GM19468 (cell line): ENCODE data around the gene STOM.

Source experiments
- ATAC-seq: cut with Tn5 transposase; IDR thresholded peaks from one replicate; pipeline ENCODE4 v1.9.1; 2021; ENCODE audit warnings: mild to moderate bottlenecking, moderate library complexity, moderate number of reproducible peaks; ENCODE audit not compliant: unreplicated experiment; ENCODE audit errors: extremely low read depth

STOM gene

GRCh38 chr9:121350993-121351561 lies 19.0 kb downstream of the STOM start:
- ATAC-seq, result no peak

GRCh38 chr9:121350036-121350435 lies 20.0 kb downstream of the STOM start:
- no peak for ATAC-seq

GRCh38 chr9:121349009-121349408 lies 21.0 kb downstream of the STOM start:
- ATAC-seq, result no peak

GRCh38 chr9:121348221-121348620 lies 21.8 kb downstream of the STOM start:
- ATAC-seq, result no peak

DNA sequence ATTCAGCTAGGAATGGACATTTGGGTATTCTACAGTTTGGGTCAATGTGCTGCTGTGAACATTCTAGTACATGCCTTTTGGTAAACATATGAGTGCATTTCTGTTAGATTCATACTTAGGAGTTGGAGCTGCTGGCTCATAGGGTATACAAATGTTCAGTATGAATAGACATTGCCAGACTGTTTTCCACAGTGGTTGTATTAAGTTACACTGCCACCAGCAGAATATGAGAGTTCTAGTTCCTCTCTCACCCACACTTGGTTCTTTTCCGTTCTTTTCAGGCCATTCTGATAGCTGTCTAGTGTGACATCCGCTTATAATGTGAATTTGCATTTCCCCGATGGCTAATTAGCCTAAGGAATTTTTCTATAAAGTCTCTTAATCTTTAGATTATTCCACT lies 25.0 kb downstream of the STOM start:
- ATAC-seq, result no peak

GRCh38 chr9:121344184-121344583 lies 25.9 kb downstream of the STOM start:
- no peak for ATAC-seq

GRCh38 chr9:121340676-121341392 lies 29.2 kb downstream of the STOM start:
- ATAC-seq, result no peak

DNA sequence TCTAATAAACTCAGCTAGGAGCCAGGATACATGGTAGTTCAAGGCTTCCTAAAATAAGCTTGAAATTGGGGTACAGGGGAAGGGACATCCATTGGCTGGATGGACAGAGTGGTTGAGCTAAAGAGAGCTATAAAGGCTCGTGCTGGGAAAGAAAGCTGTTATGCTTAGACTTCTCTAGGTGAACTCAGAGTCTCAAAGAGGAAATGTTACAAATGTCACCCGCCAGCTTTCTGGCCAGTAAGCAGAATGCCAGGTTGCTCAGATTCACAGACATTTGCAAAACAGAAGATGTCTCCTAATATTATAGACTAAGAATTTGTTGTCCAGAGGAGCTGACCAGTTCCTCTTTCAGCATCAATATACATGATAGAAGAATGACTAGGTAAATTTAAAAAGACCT lies 30.6 kb downstream of the STOM start:
- ATAC-seq, result no peak

GRCh38 chr9:121336665-121337064 lies 33.4 kb downstream of the STOM start:
- no peak for ATAC-seq

- no peak for ATAC-seq
These were observed 35.9 kb downstream of the STOM start for GRCh38 chr9:121333950-121334773.

DNA sequence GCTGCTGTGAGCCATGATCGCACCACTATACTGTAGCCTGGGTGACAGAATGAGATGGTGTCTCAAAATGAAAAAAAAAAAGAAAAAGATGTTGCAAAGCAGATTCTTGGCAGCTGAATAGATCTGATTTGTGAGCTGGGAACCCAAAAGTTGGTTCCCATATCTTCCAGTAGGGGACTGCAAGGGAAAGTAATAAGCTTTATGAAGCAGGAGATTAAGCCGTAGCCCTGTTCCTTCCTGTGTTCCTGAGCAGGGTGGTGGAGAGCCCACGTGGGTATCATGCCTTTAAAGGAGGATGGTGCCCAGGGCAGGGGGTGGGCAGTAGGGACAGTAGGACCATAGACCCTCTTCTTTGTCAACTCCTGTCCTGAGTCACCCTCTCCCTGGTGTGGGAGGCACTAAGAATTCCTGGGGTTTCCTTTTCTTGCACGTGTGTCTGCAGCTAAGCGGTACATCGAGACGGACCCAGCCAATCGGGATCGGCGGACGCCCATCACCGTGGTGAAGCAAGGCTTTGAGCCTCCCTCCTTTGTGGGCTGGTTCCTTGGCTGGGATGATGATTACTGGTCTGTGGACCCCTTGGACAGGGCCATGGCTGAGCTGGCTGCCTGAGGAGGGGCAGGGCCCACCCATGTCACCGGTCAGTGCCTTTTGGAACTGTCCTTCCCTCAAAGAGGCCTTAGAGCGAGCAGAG lies 37.9 kb downstream of the STOM start:
- no peak for ATAC-seq

DNA sequence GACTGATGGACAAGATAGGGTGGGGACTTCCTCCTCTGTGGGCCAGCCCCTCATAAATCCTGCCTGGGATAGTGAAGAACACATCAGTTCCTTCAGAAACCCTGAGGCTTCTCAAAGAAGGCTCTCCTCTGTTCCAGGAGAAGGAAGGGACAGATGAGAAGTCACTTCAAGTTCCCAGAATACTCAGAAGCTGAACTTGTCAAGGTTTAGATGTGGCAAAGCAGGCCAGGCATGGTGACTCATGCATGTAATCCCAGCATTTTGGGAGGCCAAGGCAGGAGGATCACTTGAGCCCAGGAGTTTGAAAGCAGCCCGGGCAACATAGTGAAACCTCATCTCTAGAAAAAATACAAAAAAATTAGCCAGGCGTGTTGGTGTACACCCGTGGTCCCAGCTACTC lies 38.5 kb downstream of the STOM start:
- ATAC-seq, result no peak

DNA sequence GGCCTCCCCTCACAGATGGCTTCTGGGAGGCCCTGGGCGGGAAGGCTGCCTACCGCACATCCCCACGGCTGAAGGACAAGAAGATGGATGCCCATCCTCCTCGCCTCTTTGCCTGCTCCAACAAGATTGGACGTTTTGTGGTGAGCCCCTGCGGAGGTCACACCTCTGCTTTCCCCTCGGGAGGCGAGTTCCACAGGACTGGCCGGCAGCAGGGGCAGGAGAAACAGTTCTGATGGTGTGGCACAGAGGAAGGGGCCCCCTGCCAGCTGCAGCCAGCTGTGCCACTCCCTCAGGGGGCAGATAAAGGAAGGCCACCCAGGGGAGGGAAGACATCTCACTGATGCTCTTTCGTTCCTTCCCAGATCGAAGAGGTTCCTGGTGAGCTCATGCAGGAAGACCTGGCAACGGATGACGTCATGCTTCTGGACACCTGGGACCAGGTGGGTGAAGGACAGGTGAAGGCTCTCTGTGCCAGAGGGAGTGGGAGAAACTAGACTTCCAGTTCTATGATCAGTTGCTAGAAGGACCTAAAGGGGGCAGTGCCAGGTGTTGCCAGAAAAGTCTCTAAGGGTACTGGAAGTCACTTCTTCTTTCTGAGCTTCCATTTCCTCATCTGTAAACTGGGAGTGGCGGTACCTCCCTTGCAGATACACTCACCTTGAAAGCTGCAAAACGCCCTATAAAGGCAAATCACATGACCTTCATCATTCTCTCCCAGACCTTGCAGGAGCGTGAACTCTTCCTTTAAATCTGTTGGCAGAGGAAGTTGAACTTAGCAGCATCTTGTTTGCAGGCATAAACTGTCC lies 41.0 kb downstream of the STOM start:
- no peak for ATAC-seq

DNA sequence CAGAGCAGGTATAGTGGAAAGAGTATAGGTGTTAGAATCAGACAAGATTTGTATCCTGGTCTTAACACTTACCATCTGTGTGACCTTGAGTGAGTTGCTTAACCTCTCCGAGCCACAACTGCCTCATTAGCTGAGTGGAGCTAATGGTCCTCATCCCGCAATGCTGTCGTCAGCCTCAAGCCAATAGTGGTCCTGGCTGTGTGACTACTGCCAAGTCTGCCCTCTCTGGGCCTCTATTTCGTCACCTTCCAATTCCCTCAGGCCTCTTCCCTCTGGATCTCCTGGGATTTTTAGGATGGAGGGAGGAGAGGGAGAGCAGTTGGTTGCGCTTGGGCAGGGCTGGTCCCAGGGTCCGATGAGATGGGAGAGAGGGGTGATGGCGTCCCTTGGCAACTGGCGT lies 41.6 kb downstream of the STOM start:
- no peak for ATAC-seq

- ATAC-seq, result no peak
These were observed 43.0 kb downstream of the STOM start for GRCh38 chr9:121326901-121327613.

DNA sequence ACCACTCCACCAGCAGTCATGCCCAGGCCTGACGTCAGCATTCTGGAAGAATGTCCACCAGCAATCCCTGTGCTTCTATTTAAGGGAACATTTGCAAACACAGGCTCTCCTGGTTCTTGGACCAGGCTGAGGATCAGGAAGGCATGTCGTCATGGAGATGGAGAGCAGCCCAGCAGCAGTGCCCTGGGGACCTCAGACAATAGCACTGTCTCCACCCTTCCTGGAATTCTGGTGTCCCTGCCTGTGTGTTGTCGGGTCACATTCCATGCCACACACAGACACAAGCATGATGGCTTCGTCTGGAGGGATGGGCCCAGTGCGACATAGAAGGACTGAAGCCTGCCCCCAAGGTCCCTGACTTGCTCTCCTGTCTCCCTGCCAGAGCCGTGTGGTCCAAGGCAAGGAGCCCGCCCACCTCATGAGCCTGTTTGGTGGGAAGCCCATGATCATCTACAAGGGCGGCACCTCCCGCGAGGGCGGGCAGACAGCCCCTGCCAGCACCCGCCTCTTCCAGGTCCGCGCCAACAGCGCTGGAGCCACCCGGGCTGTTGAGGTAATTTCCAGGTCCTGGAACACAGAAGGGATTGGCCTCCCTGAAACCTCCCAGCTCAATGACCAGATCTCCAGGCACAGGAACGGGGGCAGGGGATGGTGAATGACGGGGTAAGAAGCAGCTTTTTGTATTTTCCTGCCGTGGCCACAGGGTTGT lies 43.8 kb downstream of the STOM start:
- no peak for ATAC-seq

GRCh38 chr9:121325387-121325786 lies 44.7 kb downstream of the STOM start:
- ATAC-seq, result no peak

GRCh38 chr9:121324755-121325154 lies 45.3 kb downstream of the STOM start:
- ATAC-seq, result no peak

DNA sequence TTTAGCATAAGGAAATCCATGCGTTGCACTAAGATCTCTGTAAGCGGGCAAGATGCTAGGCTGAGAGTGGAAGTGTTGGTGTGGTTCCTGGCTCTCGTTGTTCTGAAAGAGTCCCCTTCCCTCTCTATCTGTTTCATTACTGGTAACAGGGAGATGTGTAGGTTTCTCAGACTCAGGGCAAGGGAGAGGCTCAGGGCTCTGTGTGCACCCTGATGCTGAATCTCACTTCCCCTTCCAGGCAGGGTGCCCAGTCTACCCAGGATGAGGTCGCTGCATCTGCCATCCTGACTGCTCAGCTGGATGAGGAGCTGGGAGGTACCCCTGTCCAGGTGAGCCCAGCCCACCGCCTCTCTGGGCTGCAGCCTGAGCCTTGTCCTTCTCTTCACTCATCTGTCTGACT lies 45.7 kb downstream of the STOM start:
- ATAC-seq, result peak; percentile 36
